ENCODE data around the gene LRTM1. TPM values are rescaled to one million over a fixed set of nuclear protein-coding genes. Genes with fewer than 3 reads are reported as not detected.
A peak's percentile ranks its signal among the peaks of the same experiment; 100 is the strongest.

The LRTM1 gene
- total RNA-seq, 6 experiments from 2014 or later: not detected

- H3K27ac Mint-ChIP-seq: no peak overlapping the region
- TF ChIP-seq CTCF (IDR thresholded peaks at IDR 0.05): no peak
Measured at GRCh38 chr3:54941690-54942362, 14.0 kb upstream of the LRTM1 start.

GRCh38 chr3:54940971-54941370, 13.1 kb upstream of the LRTM1 start:
- H3K27ac Mint-ChIP-seq: no peak overlapping the region
- DNase-seq: no peak
- no peak for TF ChIP-seq CTCF (IDR thresholded peaks at IDR 0.05)
- H3K36me3 Mint-ChIP-seq (ENCODE audit: low read depth): no peaks in the 10 kb centered on the region
- H3K4me3 Mint-ChIP-seq: no peak overlapping the region
- H3K27me3 Mint-ChIP-seq (ENCODE audit: insufficient read depth): peaks cover 2% of the 10 kb centered on the region
- H3K9me3 Mint-ChIP-seq: no peaks in the 10 kb centered on the region
- peaks cover 16% of the 10 kb centered on the region for H3K4me1 Mint-ChIP-seq (ENCODE audit: low read depth)

More at GRCh38 chr3:54941690-54942362, 14.0 kb upstream of the LRTM1 start:
- no peak overlapping the region for H3K4me3 Mint-ChIP-seq
- H3K4me1 Mint-ChIP-seq (ENCODE audit: low read depth): peaks cover 16% of the 10 kb centered on the region
- H3K9me3 Mint-ChIP-seq: no peaks in the 10 kb centered on the region
- peaks cover 2% of the 10 kb centered on the region for H3K27me3 Mint-ChIP-seq (ENCODE audit: insufficient read depth)
- DNase-seq: no peak
- H3K36me3 Mint-ChIP-seq (ENCODE audit: low read depth): no peaks in the 10 kb centered on the region

- Mint-ChIP-seq H3K27me3 (ENCODE audit: insufficient read depth) (peaks cover 2% of the 10 kb centered on the region), H3K36me3 (ENCODE audit: low read depth) (no peaks in the 10 kb centered on the region), H3K4me1 (ENCODE audit: low read depth) (peaks cover 16% of the 10 kb centered on the region), H3K9me3 (no peaks in the 10 kb centered on the region), H3K4me3 (no peak overlapping the region), H3K27ac (no peak overlapping the region)
- TF ChIP-seq CTCF (IDR thresholded peaks at IDR 0.05): no peak
- peak; percentile 74 for DNase-seq
Measured at GRCh38 chr3:54939557-54940300, 11.9 kb upstream of the LRTM1 start.

- H3K36me3 Mint-ChIP-seq (ENCODE audit: low read depth): no peaks in the 10 kb centered on the region
- H3K27me3 Mint-ChIP-seq (ENCODE audit: insufficient read depth): peaks cover 2% of the 10 kb centered on the region
- no peak overlapping the region for H3K27ac Mint-ChIP-seq
- H3K4me3 Mint-ChIP-seq: no peak overlapping the region
- no peaks in the 10 kb centered on the region for H3K9me3 Mint-ChIP-seq
- DNase-seq: no peak
- H3K4me1 Mint-ChIP-seq (ENCODE audit: low read depth): peaks cover 16% of the 10 kb centered on the region
- TF ChIP-seq CTCF (IDR thresholded peaks at IDR 0.05): no peak
Measured at GRCh38 chr3:54936561-54936960, 8.7 kb upstream of the LRTM1 start.

- no peak for DNase-seq
- Mint-ChIP-seq H3K36me3 (ENCODE audit: low read depth) (no peaks in the 10 kb centered on the region), H3K27ac (no peak overlapping the region), H3K4me1 (ENCODE audit: low read depth) (peaks cover 14% of the 10 kb centered on the region), H3K9me3 (no peaks in the 10 kb centered on the region), H3K27me3 (ENCODE audit: insufficient read depth) (peaks cover 2% of the 10 kb centered on the region), H3K4me3 (no peak overlapping the region)
- no peak for TF ChIP-seq CTCF (IDR thresholded peaks at IDR 0.05)
Measured at GRCh38 chr3:54935869-54936268, 8.0 kb upstream of the LRTM1 start.
